ENCODE measurements around the gene TRAPPC5. TPM values are rescaled to one million over a fixed set of nuclear protein-coding genes. Genes with fewer than 3 reads are reported as not detected.

The TRAPPC5 gene
- polyA plus RNA-seq, 1 of the 3 experiments (the other 2 are of a cell fraction), result 49.4 TPM

DNA sequence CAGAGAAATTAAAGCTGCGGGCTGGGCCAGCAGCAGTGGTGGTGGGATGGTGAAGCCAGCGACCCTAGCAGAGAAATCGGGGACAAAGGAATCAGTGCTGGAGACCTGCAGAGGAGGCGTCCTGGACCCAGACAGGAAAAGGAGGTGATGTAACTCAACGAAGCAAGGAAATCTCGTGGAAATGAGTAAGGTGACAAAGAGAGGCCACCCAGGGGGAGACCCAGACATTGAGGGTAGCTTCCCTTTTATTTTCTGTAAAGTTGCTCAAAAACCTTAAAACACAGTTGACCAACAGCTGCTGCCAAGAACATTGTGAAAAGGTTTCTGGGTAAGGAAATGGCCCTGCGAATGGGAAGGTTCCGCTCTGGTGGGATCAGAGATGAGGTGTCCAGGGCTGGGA lies 25.1 kb upstream of the TRAPPC5 start:
- Histone ChIP-seq H3F3A (replicated peaks; ENCODE audit: insufficient read depth) (no peaks in the 10 kb centered on the region), H3K36me3 (replicated peaks in 1 of 2; ENCODE audit: control insufficient read depth in 1 of 2, insufficient read depth in 2 of 2, low read length in 1 of 2) (no peaks in the 10 kb centered on the region), H3K9me2 (no peaks in the 10 kb centered on the region), H4K20me1 (ENCODE audit: insufficient read depth) (no peaks in the 10 kb centered on the region), H3K79me2 (ENCODE audit: insufficient read depth) (no peaks in the 10 kb centered on the region), H3K9me3 (no peaks in the 10 kb centered on the region), H3K27ac (ENCODE audit: low read depth in 2 of 2, low read length in 1 of 2) (no peak overlapping the region), H3K4me1 (ENCODE audit: control insufficient read depth in 1 of 2, insufficient read depth in 2 of 2, low read depth in 1 of 2, low read length in 1 of 2) (peaks cover 0 to 3% of the 10 kb centered on the region in 2 experiments; a peak in 1 of 4 replicates), H3K9ac (no peak overlapping the region), H3K27me3 (ENCODE audit: insufficient read depth) (peaks cover 14% of the 10 kb centered on the region), H2AFZ (ENCODE audit: low read depth) (no peak overlapping the region), H3K4me2 (no peak overlapping the region), H3K4me3 (ENCODE audit: low read depth in 2 of 2, low read length in 1 of 2) (no peak overlapping the region)
- CTCF ChIA-PET, result interaction anchor here (2.9 to 3.6 kb wide), 3 partner anchors 25 to 144 kb away, joined by 13 to 17 read pairs (median 13); partner anchors contain the start of gene TRAPPC5
- no peak for TF ChIP-seq POLR2AphosphoS5 (IDR thresholded peaks at IDR 0.05; ENCODE audit: low read depth, low read length)
- no peak for TF ChIP-seq SIN3A (IDR thresholded peaks at IDR 0.05; ENCODE audit: borderline replicate concordance, low read depth, low read length)
- TF ChIP-seq, protein P1, sequence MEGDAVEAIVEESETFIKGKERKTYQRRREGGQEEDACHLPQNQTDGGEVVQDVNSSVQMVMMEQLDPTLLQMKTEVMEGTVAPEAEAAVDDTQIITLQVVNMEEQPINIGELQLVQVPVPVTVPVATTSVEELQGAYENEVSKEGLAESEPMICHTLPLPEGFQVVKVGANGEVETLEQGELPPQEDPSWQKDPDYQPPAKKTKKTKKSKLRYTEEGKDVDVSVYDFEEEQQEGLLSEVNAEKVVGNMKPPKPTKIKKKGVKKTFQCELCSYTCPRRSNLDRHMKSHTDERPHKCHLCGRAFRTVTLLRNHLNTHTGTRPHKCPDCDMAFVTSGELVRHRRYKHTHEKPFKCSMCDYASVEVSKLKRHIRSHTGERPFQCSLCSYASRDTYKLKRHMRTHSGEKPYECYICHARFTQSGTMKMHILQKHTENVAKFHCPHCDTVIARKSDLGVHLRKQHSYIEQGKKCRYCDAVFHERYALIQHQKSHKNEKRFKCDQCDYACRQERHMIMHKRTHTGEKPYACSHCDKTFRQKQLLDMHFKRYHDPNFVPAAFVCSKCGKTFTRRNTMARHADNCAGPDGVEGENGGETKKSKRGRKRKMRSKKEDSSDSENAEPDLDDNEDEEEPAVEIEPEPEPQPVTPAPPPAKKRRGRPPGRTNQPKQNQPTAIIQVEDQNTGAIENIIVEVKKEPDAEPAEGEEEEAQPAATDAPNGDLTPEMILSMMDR (IDR thresholded peaks at IDR 0.05), result no peak
- TF ChIP-seq, protein P2, sequence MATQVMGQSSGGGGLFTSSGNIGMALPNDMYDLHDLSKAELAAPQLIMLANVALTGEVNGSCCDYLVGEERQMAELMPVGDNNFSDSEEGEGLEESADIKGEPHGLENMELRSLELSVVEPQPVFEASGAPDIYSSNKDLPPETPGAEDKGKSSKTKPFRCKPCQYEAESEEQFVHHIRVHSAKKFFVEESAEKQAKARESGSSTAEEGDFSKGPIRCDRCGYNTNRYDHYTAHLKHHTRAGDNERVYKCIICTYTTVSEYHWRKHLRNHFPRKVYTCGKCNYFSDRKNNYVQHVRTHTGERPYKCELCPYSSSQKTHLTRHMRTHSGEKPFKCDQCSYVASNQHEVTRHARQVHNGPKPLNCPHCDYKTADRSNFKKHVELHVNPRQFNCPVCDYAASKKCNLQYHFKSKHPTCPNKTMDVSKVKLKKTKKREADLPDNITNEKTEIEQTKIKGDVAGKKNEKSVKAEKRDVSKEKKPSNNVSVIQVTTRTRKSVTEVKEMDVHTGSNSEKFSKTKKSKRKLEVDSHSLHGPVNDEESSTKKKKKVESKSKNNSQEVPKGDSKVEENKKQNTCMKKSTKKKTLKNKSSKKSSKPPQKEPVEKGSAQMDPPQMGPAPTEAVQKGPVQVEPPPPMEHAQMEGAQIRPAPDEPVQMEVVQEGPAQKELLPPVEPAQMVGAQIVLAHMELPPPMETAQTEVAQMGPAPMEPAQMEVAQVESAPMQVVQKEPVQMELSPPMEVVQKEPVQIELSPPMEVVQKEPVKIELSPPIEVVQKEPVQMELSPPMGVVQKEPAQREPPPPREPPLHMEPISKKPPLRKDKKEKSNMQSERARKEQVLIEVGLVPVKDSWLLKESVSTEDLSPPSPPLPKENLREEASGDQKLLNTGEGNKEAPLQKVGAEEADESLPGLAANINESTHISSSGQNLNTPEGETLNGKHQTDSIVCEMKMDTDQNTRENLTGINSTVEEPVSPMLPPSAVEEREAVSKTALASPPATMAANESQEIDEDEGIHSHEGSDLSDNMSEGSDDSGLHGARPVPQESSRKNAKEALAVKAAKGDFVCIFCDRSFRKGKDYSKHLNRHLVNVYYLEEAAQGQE (IDR thresholded peaks at IDR 0.05; ENCODE audit: low read depth, low read length), result no peak
- no peak for TF ChIP-seq NRF1 (IDR thresholded peaks at IDR 0.05; ENCODE audit: low read depth, low read length)
- TF ChIP-seq RXRA (IDR thresholded peaks at IDR 0.05; ENCODE audit: borderline replicate concordance, low read depth), result no peak
- TF ChIP-seq, protein P3, sequence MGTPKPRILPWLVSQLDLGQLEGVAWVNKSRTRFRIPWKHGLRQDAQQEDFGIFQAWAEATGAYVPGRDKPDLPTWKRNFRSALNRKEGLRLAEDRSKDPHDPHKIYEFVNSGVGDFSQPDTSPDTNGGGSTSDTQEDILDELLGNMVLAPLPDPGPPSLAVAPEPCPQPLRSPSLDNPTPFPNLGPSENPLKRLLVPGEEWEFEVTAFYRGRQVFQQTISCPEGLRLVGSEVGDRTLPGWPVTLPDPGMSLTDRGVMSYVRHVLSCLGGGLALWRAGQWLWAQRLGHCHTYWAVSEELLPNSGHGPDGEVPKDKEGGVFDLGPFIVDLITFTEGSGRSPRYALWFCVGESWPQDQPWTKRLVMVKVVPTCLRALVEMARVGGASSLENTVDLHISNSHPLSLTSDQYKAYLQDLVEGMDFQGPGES (IDR thresholded peaks at IDR 0.05; ENCODE audit: low read depth, low read length), result no peak
- no peak for TF ChIP-seq GABPA (IDR thresholded peaks at IDR 0.05; ENCODE audit: low read depth)
- POLR2A ChIA-PET, result no interaction called here
- WGBS (ENCODE audit: low lambda C conversion rate), result 34% methylated on average over 8 of the region's 8 CpGs
- DNase-seq, result no peak

DNA sequence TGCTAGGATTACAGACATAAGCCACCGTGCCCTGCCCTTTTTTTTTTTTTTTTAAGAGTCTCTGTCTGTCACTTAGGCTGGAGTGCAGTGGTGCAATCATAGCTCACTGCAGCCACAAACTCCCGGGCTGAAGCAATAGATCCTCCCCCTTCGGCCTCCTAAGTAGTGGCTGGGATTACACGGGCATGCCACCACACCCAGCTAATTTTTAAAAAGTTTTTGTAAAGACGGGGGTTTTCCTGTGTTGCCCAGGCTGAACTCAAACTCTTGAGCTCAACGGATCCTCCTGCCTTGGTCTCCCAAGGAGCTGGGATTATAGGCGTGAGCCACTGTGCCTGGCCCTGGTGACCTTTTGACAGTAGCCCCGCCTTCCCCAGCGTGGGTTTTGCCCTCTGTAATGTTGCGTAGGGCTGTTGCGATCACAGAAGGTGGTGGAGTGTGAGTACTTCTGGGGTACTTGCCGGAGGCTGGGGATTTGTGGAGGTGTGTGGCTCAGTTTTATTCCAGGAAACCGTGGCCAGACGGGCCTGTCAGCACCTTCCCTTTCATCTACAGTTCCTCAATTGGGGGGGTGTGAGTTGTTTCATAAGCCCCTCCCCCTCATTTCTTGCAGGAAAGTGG lies 23.4 kb upstream of the TRAPPC5 start:
- H3F3A ChIP-seq (replicated peaks; ENCODE audit: insufficient read depth), result no peaks in the 10 kb centered on the region
- no peaks in the 10 kb centered on the region for H3K79me2 ChIP-seq (ENCODE audit: insufficient read depth)
- no peak overlapping the region for H3K4me3 ChIP-seq (ENCODE audit: low read depth in 2 of 2, low read length in 1 of 2)
- H3K9ac ChIP-seq, result no peak overlapping the region
- no peaks in the 10 kb centered on the region for H3K9me2 ChIP-seq
- POLR2A ChIA-PET, result no interaction called here
- H3K4me1 ChIP-seq (ENCODE audit: control insufficient read depth in 1 of 2, insufficient read depth in 2 of 2, low read depth in 1 of 2, low read length in 1 of 2), result peaks cover 0 to 2% of the 10 kb centered on the region in 2 experiments; a peak in 1 of 4 replicates
- no peak for DNase-seq
- no peak overlapping the region for H3K27ac ChIP-seq (ENCODE audit: low read depth in 2 of 2, low read length in 1 of 2)
- H4K20me1 ChIP-seq (ENCODE audit: insufficient read depth), result no peaks in the 10 kb centered on the region
- H2AFZ ChIP-seq (ENCODE audit: low read depth), result no peak overlapping the region
- CTCF ChIA-PET, result interaction anchor here (0.6 to 3.6 kb wide), 6 partner anchors 12 to 509 kb away, joined by 3 to 17 read pairs (median 6); partner anchors contain the start of gene TRAPPC5
- WGBS (ENCODE audit: low lambda C conversion rate), result 40% methylated on average over 11 of the region's 14 CpGs
- no peaks in the 10 kb centered on the region for H3K9me3 ChIP-seq
- peaks cover 17% of the 10 kb centered on the region for H3K27me3 ChIP-seq (ENCODE audit: insufficient read depth)
- no peak overlapping the region for H3K4me2 ChIP-seq
- H3K36me3 ChIP-seq (replicated peaks in 1 of 2; ENCODE audit: control insufficient read depth in 1 of 2, insufficient read depth in 2 of 2, low read length in 1 of 2), result no peaks in the 10 kb centered on the region
- TF ChIP-seq TAF1 (IDR thresholded peaks at IDR 0.05; ENCODE audit: borderline replicate concordance, low read depth, low read length) (no peak), SIN3A (IDR thresholded peaks at IDR 0.05; ENCODE audit: borderline replicate concordance, low read depth, low read length) (no peak), GATA2 (CRISPR knock-in tag; IDR thresholded peaks at IDR 0.05) (no peak), NRF1 (IDR thresholded peaks at IDR 0.05; ENCODE audit: low read depth, low read length) (no peak), SMC3 (IDR thresholded peaks at IDR 0.05; ENCODE audit: low read depth, low read length) (no peak), EZH2phosphoT487 (IDR thresholded peaks at IDR 0.05; ENCODE audit: borderline replicate concordance, low read depth) (no peak), RXRA (IDR thresholded peaks at IDR 0.05; ENCODE audit: borderline replicate concordance, low read depth) (no peak), MEF2A (IDR thresholded peaks at IDR 0.05; ENCODE audit: borderline replicate concordance, low read depth) (no peak)
- TF ChIP-seq, protein P4, sequence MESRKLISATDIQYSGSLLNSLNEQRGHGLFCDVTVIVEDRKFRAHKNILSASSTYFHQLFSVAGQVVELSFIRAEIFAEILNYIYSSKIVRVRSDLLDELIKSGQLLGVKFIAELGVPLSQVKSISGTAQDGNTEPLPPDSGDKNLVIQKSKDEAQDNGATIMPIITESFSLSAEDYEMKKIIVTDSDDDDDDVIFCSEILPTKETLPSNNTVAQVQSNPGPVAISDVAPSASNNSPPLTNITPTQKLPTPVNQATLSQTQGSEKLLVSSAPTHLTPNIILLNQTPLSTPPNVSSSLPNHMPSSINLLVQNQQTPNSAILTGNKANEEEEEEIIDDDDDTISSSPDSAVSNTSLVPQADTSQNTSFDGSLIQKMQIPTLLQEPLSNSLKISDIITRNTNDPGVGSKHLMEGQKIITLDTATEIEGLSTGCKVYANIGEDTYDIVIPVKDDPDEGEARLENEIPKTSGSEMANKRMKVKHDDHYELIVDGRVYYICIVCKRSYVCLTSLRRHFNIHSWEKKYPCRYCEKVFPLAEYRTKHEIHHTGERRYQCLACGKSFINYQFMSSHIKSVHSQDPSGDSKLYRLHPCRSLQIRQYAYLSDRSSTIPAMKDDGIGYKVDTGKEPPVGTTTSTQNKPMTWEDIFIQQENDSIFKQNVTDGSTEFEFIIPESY (IDR thresholded peaks at IDR 0.05; ENCODE audit: borderline replicate concordance, low read depth), result no peak
